HPDE6-E6E7 (cell line): Measurements from ENCODE around the gene GRIK1.

Source experiments
- DNase-seq: peaks from one replicate; pipeline ENCODE4 v3.0.0; 2011; ENCODE audit warnings: missing footprints; ENCODE audit errors: extremely low spot score

Gene GRIK1

DNA sequence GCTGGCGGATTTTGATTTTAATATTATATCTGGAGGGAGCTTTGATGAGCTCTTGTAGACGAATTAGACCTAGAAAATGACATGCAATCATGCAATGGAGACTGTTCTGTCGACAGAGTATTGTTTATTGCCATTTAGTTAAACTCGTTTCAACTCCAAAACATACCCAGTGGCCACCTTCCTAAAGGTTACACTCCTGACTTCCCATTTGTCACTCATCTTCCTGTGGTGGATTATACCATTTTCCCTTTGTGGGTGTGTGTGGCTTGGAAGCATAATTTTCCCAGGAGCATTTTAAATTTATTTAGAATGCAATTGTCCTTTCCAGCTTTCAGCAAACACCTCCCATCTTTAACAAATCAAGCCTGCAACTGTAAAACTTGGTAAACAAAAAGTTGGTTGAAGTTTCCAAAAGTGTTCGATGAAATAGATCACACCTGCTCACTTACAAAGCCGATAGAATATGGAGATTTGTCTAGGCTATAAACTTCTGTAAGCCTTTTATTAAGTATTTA lies 266.6 kb downstream of the GRIK1 start:
- no peak for DNase-seq

DNA sequence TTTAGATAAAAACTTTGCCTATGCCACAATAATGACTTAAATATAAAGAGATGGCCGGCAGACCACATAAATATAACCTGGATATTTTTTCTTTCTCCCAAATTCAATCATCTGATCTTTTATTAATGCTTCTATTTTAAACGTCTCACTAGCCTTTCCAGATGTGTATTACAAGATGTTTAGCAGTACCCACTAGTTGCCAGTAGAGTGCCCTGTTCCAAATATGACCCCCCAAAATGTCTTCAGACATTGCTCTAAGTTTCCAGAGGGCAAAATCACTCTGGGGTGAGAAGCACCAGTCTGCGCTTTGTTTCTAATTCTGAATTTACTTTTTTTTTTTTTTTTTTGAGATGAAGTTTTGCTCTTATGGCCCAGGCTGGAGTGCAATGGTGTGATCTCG lies 268.1 kb downstream of the GRIK1 start:
- no peak for DNase-seq

DNA sequence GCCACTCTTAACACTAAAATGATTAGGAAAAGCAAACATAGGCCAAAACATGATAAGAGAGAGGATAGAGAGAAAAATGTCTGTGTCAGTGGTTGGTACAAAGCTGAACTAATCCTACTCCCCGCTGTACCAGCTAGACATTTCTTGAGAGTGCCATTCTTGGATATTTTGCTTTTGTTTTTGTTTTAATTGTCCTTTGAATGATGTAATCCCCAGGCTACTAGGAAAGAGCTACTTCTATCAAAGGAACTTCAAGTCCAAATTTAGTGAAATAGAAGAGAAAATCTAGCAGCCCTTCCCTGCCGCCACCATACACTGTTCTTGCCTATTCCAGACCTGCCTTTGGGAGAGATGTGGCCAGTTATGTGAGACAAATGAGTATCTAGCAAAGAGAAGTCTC lies 269.6 kb downstream of the GRIK1 start:
- no peak for DNase-seq

DNA sequence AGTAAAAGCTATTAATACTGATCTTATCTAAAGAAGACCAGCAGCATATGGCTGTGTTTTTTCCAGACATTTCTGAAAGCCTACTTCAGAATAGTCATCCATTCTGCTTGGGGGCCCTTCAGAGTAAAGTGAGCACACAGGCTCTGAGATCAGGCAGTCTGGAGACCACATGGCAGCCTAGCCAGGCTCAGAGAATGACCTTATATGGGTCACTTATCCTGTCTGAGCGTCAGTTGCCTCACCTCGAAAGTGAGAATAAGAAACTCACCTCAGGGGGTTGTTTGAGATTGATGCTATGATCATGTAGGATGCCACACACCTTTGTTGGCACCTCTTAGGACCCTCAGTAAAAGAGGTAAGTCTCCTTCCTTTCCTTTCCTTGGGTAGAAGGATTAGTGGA lies 270.4 kb downstream of the GRIK1 start:
- no peak for DNase-seq

DNA sequence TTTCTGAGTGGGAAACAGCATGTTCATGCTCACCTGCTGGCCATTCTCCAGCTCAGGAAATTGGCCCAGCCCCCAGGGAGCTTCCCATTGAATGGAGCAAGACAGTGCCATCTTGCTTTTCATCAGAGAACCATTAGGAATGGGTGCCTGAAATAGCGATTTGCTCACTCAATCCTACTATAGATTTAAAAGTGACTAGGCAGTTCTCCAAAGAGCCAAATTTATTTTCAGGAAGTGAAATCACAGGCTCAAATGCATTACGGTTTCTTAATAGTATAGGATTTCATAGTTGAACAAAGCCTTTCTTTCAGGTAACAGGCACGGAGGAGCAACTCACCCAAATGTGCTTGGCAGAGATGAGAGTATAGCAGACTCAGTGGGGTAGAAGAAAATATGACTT lies 272.1 kb downstream of the GRIK1 start:
- DNase-seq, result no peak

DNA sequence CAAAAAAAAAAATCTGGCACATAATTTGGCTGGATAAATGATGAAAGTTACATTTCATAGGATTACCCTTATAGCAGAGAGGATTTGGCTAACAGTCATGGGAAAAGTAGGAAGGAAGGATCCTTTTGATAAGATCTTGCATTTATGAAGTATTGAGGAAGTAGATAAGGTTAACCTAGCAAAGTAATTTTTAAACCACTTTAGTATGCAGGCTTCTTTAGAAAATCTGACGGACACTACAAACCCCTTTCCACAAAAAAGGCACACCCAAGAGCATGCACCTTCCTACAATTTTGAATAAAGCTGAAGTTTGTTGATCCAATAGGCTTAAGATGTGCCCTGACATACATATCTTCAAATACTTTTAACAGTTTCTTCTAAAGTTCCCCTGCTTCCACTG lies 275.2 kb downstream of the GRIK1 start:
- DNase-seq, result no peak

DNA sequence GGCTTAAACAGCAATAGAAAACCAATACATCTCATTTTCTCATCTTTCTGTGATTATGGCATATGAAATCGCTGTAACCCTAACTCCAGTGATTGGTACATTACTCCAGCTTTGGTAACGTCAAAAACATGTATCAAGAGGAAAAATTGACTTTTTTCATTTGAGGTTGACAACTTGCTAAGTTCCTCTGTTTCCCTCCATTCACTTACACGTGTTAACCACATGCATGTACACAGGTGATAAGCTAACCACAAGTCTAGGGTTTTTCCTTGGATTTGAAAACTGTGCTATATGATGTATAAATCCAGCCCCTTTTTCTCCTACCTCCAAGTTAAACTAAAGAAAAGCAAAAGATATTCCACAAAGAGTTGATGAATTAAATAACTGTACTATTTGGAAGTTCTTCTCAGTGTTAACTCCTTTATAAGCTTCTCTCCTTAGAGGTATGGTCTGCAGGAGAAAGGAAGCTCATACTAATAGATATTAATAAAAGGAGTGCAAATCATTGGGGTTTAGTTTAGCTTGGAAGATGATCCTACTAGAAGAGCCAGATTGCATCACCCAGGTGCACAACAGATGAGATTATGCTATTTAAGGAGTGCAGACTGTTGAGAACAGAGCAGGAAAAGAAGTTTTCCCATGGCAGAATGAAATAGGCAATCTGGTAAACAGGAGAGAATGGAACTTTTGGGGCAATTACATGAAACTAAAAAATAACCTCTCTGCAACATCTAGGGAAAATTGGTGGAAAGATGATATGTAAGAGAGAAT lies 277.9 kb downstream of the GRIK1 start:
- DNase-seq, result no peak

DNA sequence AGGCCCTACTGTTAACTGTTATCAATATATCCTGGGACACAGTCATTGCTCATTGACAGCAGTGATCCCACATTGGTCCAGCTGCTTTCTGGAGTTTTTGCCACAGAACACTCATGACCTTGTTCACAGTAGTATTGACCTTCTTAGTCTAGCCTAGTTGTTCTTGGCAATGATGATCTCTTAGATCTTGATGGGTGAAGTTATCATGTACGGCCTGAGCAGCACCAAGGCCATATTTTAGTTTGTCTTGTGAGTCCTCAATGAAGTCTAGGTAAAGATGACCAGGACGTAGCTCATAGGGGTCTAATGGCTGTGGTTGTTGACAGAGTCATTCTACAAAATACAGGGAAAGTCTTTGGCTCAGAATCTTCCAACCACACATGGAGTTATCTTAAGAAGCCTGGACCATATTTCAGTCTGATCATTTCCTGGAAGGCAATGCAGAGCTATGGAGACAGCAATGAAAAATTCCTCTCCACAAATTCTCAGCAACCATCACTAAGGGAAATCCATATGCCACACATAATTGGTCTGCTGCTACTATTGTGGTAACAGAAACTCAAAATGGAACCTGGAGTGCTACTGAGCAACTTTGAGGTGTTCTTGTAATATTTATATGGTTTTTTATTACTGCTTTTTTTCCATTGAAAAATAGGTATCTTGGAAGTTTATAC lies 279.6 kb downstream of the GRIK1 start:
- no peak for DNase-seq

DNA sequence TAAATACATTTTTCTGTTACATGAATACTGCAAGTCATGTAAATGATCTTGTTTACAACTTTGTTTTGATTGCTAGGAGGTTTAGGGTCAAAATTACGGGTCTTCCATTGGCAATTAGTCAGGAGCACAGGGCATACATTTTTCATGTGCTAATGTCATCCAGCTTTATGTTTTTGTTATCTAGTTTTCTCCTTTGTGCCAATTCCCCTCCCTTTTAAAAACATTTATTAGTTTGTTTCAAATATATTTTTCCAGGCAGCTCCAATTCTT lies 280.9 kb downstream of the GRIK1 start:
- DNase-seq, result no peak

DNA sequence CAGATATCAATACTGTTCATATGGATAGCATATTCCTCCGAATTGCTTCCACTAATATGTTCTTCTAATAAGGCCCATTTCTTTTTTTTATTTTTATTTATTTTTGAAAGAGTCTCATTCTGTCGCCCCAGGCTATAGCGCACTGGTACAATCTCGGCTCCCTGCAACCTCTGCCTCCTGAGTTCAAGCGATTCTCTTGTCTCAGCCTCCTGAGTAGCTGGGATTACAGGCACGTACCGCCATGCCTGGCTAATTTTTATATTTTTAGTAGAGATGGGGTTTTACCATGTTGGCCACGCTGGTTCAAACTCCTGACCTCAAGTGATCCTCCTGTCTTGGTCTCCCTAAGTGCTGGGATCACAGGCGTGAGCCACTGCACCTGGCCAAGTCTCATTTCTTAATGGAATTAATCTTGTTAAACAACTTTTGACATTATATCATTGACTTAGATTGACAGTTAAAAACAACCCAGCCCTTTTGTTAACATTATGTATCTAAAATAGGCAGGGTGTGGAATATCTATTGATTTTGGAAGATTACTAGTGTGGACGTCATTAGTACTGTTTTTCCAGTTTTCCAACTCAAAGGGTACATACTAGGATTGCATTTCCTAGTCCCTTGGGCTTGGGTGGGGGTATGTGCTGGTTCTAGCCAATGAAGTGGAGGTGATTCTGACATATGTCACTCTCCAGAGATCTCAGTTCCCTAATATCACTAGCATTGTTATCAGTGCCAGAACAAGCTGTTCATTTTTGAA lies 281.4 kb downstream of the GRIK1 start:
- no peak for DNase-seq

DNA sequence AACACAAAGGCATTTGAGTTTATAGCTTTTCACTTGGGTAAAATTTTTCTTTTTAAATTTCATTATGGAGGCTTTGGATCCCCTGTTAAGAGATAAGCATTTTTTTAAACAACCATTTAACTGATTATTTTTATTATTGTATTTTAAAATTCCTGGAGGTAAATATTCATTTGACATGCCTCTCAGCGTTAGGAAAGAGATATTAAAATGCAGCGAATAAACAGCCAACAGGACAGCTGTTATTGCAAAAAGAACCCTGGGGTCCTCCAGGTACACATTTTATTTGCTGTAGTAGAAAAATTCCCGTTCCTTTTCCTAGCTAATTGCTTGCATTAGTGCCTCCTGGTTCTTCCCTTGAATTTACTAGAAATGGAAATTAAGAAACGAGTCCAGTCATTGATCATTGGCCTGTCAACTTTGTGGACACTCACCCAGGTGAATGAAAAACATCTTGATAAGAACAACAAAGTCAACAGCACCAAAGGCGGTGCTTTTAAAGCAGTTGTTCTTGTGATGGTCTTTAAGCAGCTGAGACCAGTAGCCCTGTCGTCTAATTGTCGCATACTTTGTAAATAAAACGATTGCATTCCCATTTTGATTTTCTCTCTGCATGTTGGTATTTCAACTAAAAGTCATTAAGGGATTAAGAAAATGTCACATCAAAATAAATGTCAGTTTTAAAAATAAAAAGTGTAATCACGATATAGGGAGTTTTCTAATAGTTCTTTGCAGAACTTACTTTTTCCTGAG lies 282.4 kb downstream of the GRIK1 start:
- no peak for DNase-seq

DNA sequence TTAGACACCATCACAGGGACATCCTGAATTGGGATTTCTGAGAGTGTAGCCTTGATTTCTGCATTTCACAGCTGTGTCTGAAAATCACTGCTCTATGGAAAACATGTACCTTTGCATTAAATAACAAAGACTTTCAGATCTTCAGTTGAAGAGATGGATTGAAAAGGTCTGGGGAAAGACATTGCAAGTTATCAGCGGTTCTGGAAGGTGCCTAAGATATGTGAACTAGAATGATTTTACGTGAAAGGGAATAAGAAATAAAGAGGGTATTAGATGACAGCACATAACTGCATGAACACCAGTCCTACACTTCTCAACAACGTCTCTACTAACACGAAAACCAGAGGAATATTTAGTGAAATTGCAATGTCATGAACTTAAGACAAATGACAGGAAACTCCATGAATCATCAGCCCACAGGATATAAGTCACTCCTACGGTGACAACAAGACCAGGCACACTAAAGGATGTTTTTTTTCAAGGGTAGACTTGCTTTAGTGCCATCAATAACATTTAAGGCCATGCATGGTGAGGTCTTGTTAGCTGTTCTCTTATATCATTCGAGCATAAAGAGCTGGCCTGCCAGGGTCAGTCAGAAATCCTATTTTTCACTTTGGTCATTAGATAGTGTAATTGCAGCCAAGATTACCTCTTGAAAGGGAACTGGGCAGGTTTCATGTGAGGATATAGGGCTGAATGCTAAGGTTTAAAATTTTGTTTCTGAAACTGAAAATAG lies 283.1 kb downstream of the GRIK1 start:
- peak; percentile 11 for DNase-seq

DNA sequence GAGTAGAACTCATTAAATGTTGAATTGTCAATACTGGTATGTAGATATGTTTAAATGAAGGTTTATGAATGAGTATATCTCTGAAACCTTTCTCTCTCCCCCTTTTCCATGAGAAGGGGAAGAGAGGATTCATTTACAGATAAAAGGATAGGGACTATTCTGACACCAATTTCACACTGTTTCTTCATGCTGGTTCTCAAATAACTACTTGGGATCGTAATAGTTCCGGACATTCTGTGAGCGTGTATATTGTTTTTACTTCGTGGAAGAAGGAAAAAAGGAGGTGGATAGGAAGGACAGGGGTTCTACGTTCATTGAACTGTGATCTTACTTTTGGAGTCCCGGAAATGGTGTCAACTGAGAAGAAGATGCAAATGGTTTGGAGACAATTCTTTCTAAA lies 284.2 kb downstream of the GRIK1 start:
- no peak for DNase-seq

DNA sequence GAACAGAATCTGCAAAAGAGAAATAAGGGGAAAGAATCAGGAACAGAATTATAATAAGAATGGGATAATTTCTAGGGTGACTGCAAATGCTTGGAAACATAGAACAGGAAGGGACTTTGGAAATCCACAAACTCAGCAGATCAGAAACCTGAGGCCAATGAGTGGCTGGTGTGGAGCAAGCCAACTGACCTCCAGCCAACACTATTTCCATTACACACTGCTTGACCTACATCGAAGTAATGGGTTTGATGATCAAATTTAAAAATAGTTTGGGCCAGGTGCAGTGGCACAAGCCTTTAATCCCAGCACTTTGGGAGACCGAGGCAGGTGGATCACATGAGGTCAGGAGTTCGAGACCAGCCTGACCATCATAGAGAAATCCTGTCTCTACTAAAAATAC lies 284.9 kb downstream of the GRIK1 start:
- no peak for DNase-seq

DNA sequence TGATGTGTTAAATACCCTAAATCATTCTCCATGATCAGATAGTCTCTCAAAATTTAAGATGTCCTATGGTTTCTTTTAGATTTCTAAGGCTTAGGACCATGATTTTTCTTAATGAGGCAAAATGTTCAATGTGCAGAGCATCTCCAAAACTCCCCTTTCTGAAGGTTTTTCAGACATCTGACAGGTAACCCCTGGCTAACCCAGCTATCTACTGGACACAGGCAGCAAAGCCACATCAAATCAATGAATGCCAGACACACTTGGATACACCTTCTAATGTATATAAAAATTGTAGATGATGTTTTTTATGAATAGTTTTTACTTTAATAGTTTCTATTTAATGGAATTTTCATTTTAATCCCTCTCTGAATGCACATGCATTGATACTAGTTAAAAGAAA lies 285.6 kb downstream of the GRIK1 start:
- no peak for DNase-seq

DNA sequence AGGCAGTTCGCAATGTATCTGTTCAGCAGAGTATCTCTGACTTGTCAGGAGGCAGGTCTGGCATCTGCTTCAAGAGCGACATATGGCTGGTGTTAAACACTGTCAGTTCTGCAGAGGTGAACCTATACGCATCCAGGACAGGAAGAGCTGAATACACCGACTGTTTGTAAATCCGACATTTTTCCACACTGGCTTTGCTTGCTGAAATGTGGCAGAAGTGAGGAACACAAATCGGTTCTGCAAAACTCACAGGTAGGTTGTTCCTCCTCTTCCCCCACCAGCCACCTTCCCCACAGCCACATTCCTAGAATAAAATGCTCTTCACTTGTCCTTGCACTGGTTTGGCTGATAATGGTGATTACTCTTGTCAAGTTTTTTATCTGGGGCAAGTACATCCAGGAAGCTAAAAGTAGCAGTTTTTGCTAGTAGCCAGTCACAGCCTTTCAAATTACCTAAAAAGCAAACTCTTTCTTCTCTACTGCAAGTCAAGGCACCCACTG lies 289.2 kb downstream of the GRIK1 start:
- DNase-seq, result no peak

DNA sequence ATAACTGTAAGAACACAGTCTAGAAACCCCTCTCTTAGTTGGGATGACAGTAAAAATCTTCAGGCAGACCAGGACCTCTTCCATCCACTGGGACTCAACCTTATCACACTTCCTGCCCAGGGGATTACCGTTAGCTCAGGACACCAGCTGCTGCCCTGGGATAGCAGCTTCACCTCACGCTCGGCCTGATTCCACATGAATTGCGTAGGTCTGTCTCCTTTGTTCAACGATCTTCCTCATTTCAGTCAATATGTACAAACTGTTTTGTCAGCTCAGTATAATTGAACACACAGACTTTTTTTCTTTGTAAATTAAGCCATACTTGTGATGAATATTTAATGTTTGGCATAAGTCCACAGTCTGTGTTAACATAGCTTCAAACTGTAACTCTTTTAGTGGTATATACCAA lies 290.4 kb downstream of the GRIK1 start:
- DNase-seq, result no peak

DNA sequence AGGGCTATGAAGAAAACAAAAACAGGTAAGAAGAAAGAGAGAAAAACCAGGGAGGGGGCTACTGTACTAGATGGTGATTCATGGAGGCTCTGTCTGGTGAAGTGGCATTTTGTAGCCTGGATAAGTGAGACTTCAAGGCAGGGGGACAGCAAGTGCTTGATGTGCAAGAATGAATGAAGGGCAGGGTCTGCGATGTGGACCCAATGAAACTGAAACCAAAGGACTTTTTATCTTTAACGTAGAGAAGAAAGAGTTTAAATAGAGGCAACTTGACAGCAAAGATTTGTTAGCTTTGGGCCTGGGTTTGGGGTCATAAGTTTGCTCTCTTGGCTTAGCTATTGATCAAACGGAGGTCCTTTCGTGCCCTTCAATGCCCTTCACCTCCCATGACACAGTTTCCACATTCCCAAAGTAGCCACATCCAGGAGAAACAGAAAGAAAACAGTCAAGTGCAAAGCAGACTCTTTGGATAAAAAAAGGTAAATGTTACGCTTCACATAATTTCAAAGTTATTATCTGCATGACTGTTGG lies 291.0 kb downstream of the GRIK1 start:
- no peak for DNase-seq

DNA sequence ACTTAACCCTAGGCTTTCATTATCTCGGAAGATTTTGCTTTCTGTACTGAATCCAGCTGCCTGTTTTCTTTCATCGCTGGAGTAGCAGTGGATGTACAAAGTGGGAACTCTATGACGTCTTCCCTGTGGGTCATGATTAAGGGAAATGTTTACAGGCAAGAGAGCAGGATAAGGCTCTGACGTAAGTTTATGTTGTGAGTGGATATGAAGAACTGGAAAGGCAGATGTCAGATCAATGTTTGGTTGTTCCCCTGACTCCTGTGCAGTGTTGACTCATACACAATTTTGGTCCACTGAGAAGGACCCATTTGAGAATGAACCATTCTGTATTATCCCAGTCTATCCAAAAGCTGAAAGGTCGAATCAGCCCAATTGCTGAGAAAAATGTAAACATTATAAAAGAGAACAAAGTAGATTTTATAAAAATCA lies 292.4 kb downstream of the GRIK1 start:
- no peak for DNase-seq

DNA sequence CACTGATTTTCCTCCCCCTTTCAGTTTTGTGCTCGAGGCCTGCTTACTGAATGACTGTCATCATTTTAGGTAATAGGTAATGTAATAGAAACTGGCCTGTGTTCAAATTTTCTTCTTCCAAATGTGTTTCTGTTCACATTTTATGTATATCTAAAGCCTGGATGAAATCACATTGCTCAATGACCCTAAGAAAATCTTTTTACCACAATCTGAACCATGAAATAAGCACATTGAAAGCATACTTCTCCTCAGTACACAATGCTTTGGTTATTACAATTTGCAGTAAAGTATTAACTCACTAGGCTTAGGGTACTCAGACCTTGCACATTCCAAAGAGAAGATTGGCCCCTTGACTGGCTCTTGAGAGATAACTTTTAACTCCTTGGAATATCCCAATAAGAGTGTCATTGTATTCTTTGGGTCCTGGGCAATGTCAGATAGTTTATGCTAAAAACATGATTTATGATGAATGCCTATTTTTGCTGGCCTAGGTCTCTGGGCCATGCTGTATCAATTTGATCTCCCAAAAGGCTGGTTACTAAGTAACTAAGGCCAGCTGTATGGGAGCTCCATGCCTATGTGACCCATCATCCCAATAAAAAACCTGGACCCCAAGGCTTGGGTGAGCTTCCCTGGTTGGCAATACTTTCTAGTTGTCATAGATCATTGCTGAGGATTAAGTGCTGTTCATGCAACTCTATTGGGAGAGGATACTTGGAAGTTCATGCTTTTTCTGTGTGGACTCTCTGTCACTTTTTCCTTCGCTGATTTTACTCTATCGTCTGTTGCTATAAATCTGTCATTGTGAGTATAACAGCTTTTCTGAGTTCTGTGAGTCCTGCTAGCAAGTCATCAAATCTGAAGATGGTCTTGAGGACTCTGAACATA lies 293.9 kb downstream of the GRIK1 start:
- no peak for DNase-seq
